Measurements from ENCODE around the gene GBX2.
A peak's percentile ranks its signal among the peaks of the same experiment; 100 is the strongest.

DNA sequence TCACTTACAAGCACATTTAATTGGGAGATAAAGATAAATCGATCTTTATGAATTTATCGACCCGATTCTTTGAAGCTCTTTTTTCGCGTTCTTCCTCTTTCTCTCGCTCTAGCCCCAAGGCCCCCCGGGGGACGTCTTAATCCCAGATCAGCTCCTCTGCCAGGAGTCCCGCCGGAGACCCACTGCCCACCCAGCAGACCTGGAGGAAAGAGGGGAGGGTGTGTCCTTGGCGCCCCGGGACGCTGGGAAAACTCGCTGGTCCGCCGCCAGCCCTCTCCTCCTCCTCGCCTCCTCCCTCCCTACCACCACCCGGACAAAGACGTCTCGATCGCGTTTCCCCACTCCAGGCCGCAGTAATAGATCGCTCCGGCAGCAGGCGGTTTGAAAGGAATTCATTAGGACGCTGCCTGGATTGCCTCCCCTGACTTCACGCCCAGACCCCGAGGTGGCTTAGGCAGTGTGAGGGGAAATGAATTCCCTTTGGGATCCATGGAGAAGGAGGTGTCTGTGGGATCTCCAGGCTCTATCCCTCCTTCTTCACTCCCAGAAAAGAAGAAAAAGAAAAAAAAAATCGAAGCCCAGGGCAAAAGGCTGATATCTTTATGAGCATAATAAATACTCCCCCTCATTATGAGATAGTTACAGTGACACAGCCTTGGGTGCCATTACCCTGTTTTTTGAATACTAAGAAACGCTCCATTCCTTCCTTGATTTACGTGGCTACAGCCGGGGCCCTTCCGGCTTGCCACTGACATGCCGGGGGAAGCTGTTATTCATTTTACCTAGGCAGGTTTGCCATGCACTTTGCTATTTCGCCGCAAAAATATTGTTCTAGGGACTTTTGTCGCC, 1.8 kb upstream of the GBX2 start:
- TF ChIP-seq EZH2phosphoT487 (IDR thresholded peaks at IDR 0.05; ENCODE audit: insufficient read depth, low read depth) (no peak), EZH2 (IDR thresholded peaks at IDR 0.05; ENCODE audit: insufficient read depth, poor library complexity, severe bottlenecking) (peak; percentile 56)
